ENCODE results near the gene VIPR2.

The VIPR2 gene

GRCh38 chr7:159017210-159017609 is 127.5 kb downstream of the VIPR2 start:
- no peak for TF ChIP-seq ZFX (IDR thresholded peaks at IDR 0.05)
- TF ChIP-seq CTCF (conservative IDR thresholded peaks at IDR 0.05), result no peak
- no peak overlapping the region for H3K27ac ChIP-seq

GRCh38 chr7:159016591-159016990 is 128.1 kb downstream of the VIPR2 start:
- no peak for TF ChIP-seq ZFX (IDR thresholded peaks at IDR 0.05)
- TF ChIP-seq CTCF (conservative IDR thresholded peaks at IDR 0.05), result no peak
- H3K27ac ChIP-seq, result no peak overlapping the region

DNA sequence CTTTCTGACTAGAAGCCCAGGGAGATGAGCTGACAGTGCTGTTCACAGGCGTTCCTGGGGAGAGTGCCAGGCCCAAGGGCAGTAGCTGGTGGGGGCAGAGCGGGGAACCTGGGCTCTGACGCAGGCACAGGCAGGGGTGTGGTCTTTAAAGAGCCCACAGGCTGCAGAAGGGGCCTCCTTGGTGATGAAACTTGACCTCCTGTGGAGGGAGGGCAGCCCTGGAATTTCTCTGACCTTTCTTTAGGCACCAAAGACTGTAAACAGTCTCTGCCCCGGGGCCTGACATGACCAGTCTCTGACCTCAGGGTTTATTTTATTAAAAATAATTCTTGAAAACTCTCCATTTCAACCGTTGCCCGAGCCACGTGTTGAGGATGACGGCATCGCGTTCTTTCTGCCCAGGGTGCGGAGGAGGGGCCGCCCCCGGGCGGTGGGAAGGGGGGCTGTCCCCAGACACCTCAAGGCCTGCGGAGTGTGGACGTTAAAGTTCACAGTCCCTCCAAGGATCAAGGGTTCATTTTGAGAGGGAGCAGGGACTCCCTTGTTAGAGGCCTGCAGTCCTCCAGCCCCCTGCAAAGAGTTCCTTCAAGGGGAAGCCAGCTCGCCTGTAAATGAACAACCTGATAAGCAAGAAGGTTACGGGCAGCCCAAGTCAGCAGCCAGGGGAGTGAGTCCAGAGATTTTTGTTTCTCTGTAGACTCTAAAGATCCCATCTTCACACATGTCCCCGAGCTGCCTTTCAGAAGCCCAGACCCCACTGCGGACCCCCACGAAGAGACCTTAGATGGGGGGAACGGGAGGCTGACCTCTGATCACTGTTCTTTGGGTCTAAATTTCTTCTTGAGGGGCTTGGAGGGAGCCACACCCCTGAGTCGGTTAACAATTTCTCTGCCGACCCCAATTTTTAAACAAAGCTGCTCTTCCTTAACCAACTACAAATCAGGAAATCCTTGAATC is 128.9 kb downstream of the VIPR2 start:
- no peak for TF ChIP-seq CTCF (conservative IDR thresholded peaks at IDR 0.05)
- no peak for TF ChIP-seq ZFX (IDR thresholded peaks at IDR 0.05)
- peak overlapping the region; percentile 6; the same call in 1 of the 2 replicates for H3K27ac ChIP-seq

- peak overlapping the region; percentile 6; the same call in 1 of the 2 replicates for H3K27ac ChIP-seq
- TF ChIP-seq ZFX (IDR thresholded peaks at IDR 0.05), result no peak
- no peak for TF ChIP-seq CTCF (conservative IDR thresholded peaks at IDR 0.05)
Observed at GRCh38 chr7:159015081-159015453, 129.6 kb downstream of the VIPR2 start.

DNA sequence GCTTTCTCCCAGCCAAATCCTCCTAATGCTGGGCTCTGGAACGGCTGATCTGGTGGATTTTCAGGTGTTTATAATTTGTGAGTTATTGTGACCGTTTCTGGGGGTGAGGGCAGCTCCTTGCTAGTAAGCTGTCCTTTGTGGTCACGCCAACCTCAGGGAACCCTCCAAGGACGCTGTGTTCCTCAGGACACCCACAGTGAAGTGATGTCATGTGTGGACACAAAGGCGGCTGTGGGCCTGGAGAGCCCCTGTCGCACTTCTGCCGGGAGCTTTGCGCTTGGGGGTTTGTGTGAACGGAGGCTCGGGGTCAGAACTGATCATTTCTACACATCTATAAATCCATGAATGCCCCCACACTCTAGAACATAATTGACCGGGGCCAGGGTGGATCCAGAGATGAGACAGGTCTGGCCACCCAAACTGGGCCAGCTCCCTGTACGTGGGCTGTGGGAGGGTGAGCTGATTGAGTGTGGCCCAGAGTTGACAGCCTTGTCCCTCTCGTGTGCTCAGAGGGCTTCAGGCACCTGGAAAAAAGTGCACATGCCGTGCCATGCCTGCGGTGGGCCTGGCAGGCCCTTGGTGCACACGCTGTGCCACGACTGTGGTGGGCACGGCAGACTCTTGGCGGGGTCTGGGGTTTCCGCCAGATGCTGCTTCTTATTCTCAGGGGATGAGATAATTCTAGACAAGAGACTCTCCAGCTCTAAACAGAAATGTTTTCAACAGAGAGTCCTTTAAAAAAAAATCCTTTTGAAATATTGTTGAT is 130.2 kb downstream of the VIPR2 start:
- TF ChIP-seq ZFX (IDR thresholded peaks at IDR 0.05), result no peak
- no peak for TF ChIP-seq CTCF (conservative IDR thresholded peaks at IDR 0.05)
- peak overlapping the region; percentile 89; the same call in 1 of the 2 replicates for H3K27ac ChIP-seq

- TF ChIP-seq ZFX (IDR thresholded peaks at IDR 0.05) (no peak), CTCF (conservative IDR thresholded peaks at IDR 0.05) (no peak)
- H3K27ac ChIP-seq, result peak overlapping the region; percentile 89
Observed at GRCh38 chr7:159013825-159014289, 130.8 kb downstream of the VIPR2 start.
